HFF-Myc (cell line): ENCODE results near the gene CSF1.

Source experiments
- DNase-seq: peaks from one replicate; pipeline ENCODE4 v3.0.0-alpha.2; 2011; ENCODE audit warnings: low read depth; ENCODE audit errors: extremely low read depth
- H3K4me3 ChIP-seq: replicated peaks from 2 replicates; pipeline ENCODE4 v1.5.1; 2011; ENCODE audit warnings: low read depth, mild to moderate bottlenecking, control low read depth, low read length
- CTCF ChIP-seq: IDR thresholded peaks from 2 replicates; pipeline ENCODE4 v1.5.1; 2012; ENCODE audit warnings: mild to moderate bottlenecking, low read depth, low read length, control low read depth; ENCODE audit errors: missing control alignments

CSF1 gene

GRCh38 chr1:109908836-109909235 is 1.8 kb upstream of the CSF1 start:
- TF ChIP-seq CTCF: no peak
- DNase-seq: no peak

GRCh38 chr1:109909561-109909960 is 1.1 kb upstream of the CSF1 start:
- TF ChIP-seq CTCF: no peak
- no peak for DNase-seq
- H3K4me3 ChIP-seq: no peak overlapping the region

More at GRCh38 chr1:109908836-109909235, 1.8 kb upstream of the CSF1 start:
- H3K4me3 ChIP-seq: no peak overlapping the region

- no peak for DNase-seq
- H3K4me3 ChIP-seq: peak overlapping the region; percentile 84
- TF ChIP-seq CTCF: no peak
Measured at GRCh38 chr1:109910963-109911798, 532 bp downstream of the CSF1 start.

GRCh38 chr1:109912214-109912861 is 1.7 kb downstream of the CSF1 start:
- H3K4me3 ChIP-seq: peak overlapping the region; percentile 84
- DNase-seq: no peak
- no peak for TF ChIP-seq CTCF

- no peak for DNase-seq
- H3K4me3 ChIP-seq: peak overlapping the region; percentile 84
- TF ChIP-seq CTCF: no peak
Measured at GRCh38 chr1:109912873-109913272, 2.2 kb downstream of the CSF1 start.

GRCh38 chr1:109913360-109913879 is 2.8 kb downstream of the CSF1 start:
- peak overlapping the region; percentile 84 for H3K4me3 ChIP-seq
- no peak for DNase-seq
- no peak for TF ChIP-seq CTCF
